Middle frontal gyrus (tissue), 1 donor: ENCODE measurements around the gene MYO3B.

Experiments
- DNase-seq: peaks from one replicate; pipeline ENCODE4 v3.0.0-alpha.2; 2015; ENCODE audit warnings: low spot score; ENCODE audit errors: extremely low spot score

MYO3B gene

GRCh38 chr2:170163411-170164065 lies 14.4 kb upstream of the MYO3B start:
- DNase-seq, result no peak

GRCh38 chr2:170165129-170165528 lies 12.8 kb upstream of the MYO3B start:
- no peak for DNase-seq

- DNase-seq, result no peak
Measured at GRCh38 chr2:170166735-170167134, 11.2 kb upstream of the MYO3B start.

GRCh38 chr2:170170281-170171040 lies 7.5 kb upstream of the MYO3B start:
- DNase-seq, result no peak

- no peak for DNase-seq
Measured at GRCh38 chr2:170176212-170176611, 1.7 kb upstream of the MYO3B start.

GRCh38 chr2:170180031-170180566 lies 2.2 kb downstream of the MYO3B start:
- DNase-seq, result no peak

GRCh38 chr2:170181602-170182001 lies 3.7 kb downstream of the MYO3B start:
- DNase-seq, result no peak

- DNase-seq, result no peak
Measured at GRCh38 chr2:170185319-170185718, 7.4 kb downstream of the MYO3B start.

- no peak for DNase-seq
Measured at GRCh38 chr2:170189757-170190156, 11.8 kb downstream of the MYO3B start.

GRCh38 chr2:170190172-170190571 lies 12.2 kb downstream of the MYO3B start:
- no peak for DNase-seq

GRCh38 chr2:170191166-170191866 lies 13.4 kb downstream of the MYO3B start:
- DNase-seq, result no peak

- DNase-seq, result no peak
Measured at GRCh38 chr2:170196963-170197362, 19.0 kb downstream of the MYO3B start.

GRCh38 chr2:170201275-170201674 lies 23.3 kb downstream of the MYO3B start:
- no peak for DNase-seq

- no peak for DNase-seq
Measured at GRCh38 chr2:170201734-170202393, 23.9 kb downstream of the MYO3B start.

GRCh38 chr2:170202437-170202836 lies 24.5 kb downstream of the MYO3B start:
- DNase-seq, result no peak

- no peak for DNase-seq
Measured at GRCh38 chr2:170204298-170204951, 26.5 kb downstream of the MYO3B start.

- no peak for DNase-seq
Measured at GRCh38 chr2:170206246-170206645, 28.3 kb downstream of the MYO3B start.

GRCh38 chr2:170206805-170207407 lies 29.0 kb downstream of the MYO3B start:
- no peak for DNase-seq

- DNase-seq, result no peak
Measured at GRCh38 chr2:170207901-170208300, 30.0 kb downstream of the MYO3B start.

GRCh38 chr2:170208967-170209366 lies 31.0 kb downstream of the MYO3B start:
- DNase-seq, result no peak
